Lower leg skin (tissue), 4 donors: ENCODE data around the gene AKT3. TPM values are rescaled to one million over a fixed set of nuclear protein-coding genes. Genes with fewer than 3 reads are reported as not detected.
A peak's percentile ranks its signal among the peaks of the same experiment; 100 is the strongest.

Experiments
- DNase-seq, 2 donors: peaks; one replicate each; pipeline ENCODE4 v3.0.0-alpha.2; 2019; ENCODE audit warnings: low spot score in 2 of 2
- H3K4me3 ChIP-seq: fragments of 200-600 bp; sonication (generic); 2 replicates; pipeline ENCODE4 v1.5.1; 2017; ENCODE audit warnings: mild to moderate bottlenecking, low read depth; ENCODE audit not compliant: poor library complexity, severe bottlenecking
- CTCF ChIP-seq, 3 donors: fragments of 450-650 bp; IDR thresholded peaks; one replicate each; pipeline ENCODE4 v1.5.1; 2016; ENCODE audit warnings: antibody characterized with exemption in 3 of 3, mild to moderate bottlenecking in 3 of 3, moderate library complexity in 2 of 3
- POLR2A ChIP-seq, 2 donors: fragments of 450-650 bp; IDR thresholded peaks; one replicate each; pipeline ENCODE4 v1.6.1; 2016 to 2017; ENCODE audit warnings: antibody characterized with exemption in 2 of 2, mild to moderate bottlenecking in 1 of 2, moderate library complexity in 1 of 2
- WGBS, 2 donors: methylation state at CpG; one replicate each; pipeline ENCODE4 v1.1.5; 2018; 5-methylcytosine and 5-hydroxymethylcytosine counted together
- intact Hi-C: fragments of 100-400 bp; cut with DNase I; formaldehyde crosslinking; loops from one replicate; pipeline ENCODE4 v1.15.0; 2023; ENCODE audit warnings: low total_unique reads
- total RNA-seq, 4 donors: library from RNA; depleted of rRNA; stranded (reverse); fragments of >200 nt; gene quantifications; one replicate each; pipeline ENCODE4 v1.1.0, GENCODE V29; 2016

The AKT3 gene
- total RNA-seq, 4 donors from 2014 or later = 7.8 to 16.3 (median 10.4) TPM

GRCh38 chr1:243851765-243852164 is 1.7 kb upstream of the AKT3 start:
- DNase-seq = no peak
- no peak overlapping the region for H3K4me3 ChIP-seq
- WGBS, 2 donors = 29 to 41% methylated on average over 3 of the region's 3 CpGs
- no peak for TF ChIP-seq CTCF (IDR thresholded peaks at IDR 0.05)
- no peak for TF ChIP-seq POLR2A (IDR thresholded peaks at IDR 0.05)
- intact Hi-C loops = no loop called here

DNA sequence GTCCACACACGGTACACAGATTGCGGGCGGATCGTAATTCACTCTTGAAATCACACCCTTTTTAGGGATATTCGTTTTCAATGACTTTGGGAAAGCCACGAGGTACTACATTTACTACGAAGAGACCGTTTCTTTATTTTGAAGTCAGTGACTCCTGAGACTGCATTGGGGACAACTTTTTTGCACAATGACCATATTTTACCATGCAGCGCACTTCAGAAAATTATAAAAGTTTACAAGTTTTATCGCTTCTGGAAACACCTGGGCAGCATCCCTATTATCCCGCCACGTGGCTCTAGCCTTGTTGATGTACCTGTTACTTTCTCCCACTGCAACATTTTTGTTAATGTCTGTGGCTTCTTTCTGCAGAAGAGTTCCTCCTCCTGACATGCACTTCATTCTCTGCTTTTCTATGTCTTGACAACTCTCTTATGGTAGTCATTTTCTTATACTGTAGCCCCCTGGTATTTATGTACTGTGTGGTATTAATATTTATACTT is 1.3 kb upstream of the AKT3 start:
- TF ChIP-seq CTCF (IDR thresholded peaks at IDR 0.05) (no peak), POLR2A (IDR thresholded peaks at IDR 0.05) (no peak)
- 5% methylated on average over 12 of the region's 12 CpGs for WGBS, 2 donors
- H3K4me3 ChIP-seq = peak overlapping the region; percentile 68
- DNase-seq = no peak
- intact Hi-C loops = no loop called here

DNA sequence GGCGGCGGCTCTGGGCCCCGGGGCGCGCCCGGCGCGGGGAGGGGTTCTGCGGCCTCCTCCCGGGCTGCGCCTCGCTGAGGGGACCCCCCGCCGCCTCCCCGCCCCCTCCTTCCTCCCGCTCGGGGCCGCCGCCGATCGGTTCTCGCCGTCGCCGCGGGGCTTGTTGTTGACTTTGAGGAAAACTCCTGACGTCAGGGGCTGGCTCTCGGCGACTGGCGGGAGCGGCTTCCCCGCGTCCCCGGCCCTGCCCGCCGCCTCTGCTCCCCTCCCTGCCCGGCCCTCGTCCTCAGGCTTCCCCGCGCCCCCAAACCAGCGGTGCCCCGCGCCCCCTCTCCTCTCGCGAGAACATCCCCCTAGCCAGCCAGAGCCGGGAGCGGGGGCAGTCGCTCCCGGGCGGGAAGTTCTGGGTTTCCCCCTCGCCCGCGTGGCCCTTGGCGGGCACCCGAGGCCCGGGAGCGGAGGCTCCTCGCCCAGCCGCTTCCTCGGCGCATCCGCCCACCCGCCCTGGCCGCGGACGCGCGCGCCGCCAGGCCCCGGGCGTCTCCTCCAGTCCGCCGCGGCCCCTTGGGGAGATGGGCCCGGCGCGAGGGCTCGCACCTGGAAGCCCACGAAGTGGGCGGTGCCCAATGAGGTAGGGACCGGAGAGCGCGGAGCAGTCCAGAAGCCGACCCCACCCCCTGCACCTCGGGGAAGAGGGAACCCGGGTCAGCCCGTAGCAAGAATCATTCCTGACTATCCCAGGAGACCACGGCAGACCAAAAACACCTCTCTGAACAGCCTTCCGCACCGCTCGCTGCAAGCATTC is 611 bp upstream of the AKT3 start:
- peak overlapping the region; percentile 68 for H3K4me3 ChIP-seq
- 1% methylated on average over 31 to 48 of the region's 92 CpGs for WGBS, 2 donors
- no peak for TF ChIP-seq POLR2A (IDR thresholded peaks at IDR 0.05)
- TF ChIP-seq CTCF (IDR thresholded peaks at IDR 0.05) = no peak
- intact Hi-C loops = no loop called here
- DNase-seq = peak; percentile 74 to 94

DNA sequence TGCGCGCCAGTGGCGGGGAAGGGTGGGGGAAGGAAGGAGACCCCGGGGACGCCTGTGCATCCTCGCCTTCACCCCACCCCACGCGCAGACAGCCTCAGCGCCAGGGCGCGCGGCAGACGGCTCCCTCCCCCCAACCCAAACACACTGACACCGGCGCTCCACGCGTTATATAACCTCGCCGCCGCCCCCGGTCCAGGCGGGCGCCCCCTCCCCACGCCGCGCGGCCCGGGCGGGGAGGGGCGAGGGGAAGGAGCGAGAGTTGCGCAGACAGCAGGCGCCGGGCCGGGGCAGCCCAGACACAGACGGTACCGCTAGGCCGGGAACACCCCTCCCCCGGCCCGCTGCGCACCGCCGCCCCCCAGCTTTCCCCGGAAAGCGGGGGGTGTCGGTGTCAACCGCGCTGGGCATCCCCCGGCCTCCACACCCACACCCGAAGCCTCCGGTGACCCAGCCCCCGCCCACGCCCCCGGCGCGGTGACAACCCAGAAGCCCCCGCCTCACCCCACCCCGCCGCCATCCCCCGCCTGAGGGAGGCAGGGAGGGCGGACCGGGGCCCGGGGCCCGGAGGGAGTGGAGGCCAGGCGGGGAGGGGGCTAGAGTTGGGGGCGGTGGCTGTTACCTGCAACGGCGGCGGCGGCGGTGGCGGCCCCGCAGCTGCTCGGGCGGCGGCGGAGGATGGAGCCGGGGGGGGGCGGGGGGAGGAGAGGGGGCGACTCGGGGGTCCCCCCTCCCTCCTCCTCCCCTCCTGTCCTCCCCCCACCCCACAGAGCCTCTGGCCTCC is 432 bp downstream of the AKT3 start:
- TF ChIP-seq POLR2A (IDR thresholded peaks at IDR 0.05) (no peak), CTCF (IDR thresholded peaks at IDR 0.05) (no peak)
- peak in 1 of 2 donors; percentile 89 for DNase-seq
- WGBS, 2 donors = 1 to 3% methylated on average over 11 to 47 of the region's 81 CpGs
- peak overlapping the region; percentile 51 for H3K4me3 ChIP-seq
- intact Hi-C loops = no loop called here

GRCh38 chr1:243848858-243849420 is 1.1 kb downstream of the AKT3 start:
- peak; percentile 66 to 93 for DNase-seq
- intact Hi-C loops = no loop called here
- peak overlapping the region; percentile 51 for H3K4me3 ChIP-seq
- TF ChIP-seq CTCF (IDR thresholded peaks at IDR 0.05) (no peak), POLR2A (IDR thresholded peaks at IDR 0.05) (no peak)
- 1% methylated on average over 19 of the region's 19 CpGs for WGBS, 2 donors
